Ishikawa (cell line): Measurements from ENCODE around the gene TRPM1.

Experiments
- CEBPB ChIP-seq: IDR thresholded peaks from 2 replicates; pipeline ENCODE4 v1.6.1; 2012
- CREB1 ChIP-seq: IDR thresholded peaks from 2 replicates; pipeline ENCODE4 v1.6.1; 2012; ENCODE audit warnings: low read depth
- EGR1 ChIP-seq: IDR thresholded peaks from 2 replicates; pipeline ENCODE4 v1.6.1; 2012
- EP300 ChIP-seq: IDR thresholded peaks from 2 replicates; pipeline ENCODE4 v1.6.1; 2012; ENCODE audit warnings: borderline replicate concordance
- FOXM1 ChIP-seq: IDR thresholded peaks from 2 replicates; pipeline ENCODE4 v1.6.1; 2012; ENCODE audit warnings: low read depth, borderline replicate concordance
- MAX ChIP-seq: IDR thresholded peaks from 2 replicates; pipeline ENCODE4 v1.6.1; 2012
- NFIC ChIP-seq: IDR thresholded peaks from 2 replicates; pipeline ENCODE4 v1.6.1; 2012
- RAD21 ChIP-seq: IDR thresholded peaks from 2 replicates; pipeline ENCODE4 v1.6.1; 2012; ENCODE audit warnings: low read depth
- TAF1 ChIP-seq: IDR thresholded peaks from 2 replicates; pipeline ENCODE4 v1.6.1; 2012; ENCODE audit warnings: low read depth, mild to moderate bottlenecking
- TCF12 ChIP-seq: IDR thresholded peaks from 2 replicates; pipeline ENCODE4 v1.6.1; 2012; ENCODE audit warnings: low read depth
- TEAD4 ChIP-seq: IDR thresholded peaks from 2 replicates; pipeline ENCODE4 v1.6.1; 2012
- USF1 ChIP-seq: IDR thresholded peaks from 2 replicates; pipeline ENCODE4 v1.6.1; 2012
- YY1 ChIP-seq: IDR thresholded peaks from 2 replicates; pipeline ENCODE4 v1.6.1; 2012; ENCODE audit warnings: low read depth
- ZBTB7A ChIP-seq: IDR thresholded peaks from 2 replicates; pipeline ENCODE4 v1.6.1; 2012; ENCODE audit warnings: low read depth
- TF ChIP-seq, protein P1 (sequence below): IDR thresholded peaks from 2 replicates; pipeline ENCODE4 v1.6.1; 2012; ENCODE audit warnings: low read depth, mild to moderate bottlenecking

Gene TRPM1

GRCh38 chr15:31023841-31024240 is 77.7 kb downstream of the TRPM1 start:
- no peak for TF ChIP-seq ZBTB7A
- no peak for TF ChIP-seq FOXM1
- no peak for TF ChIP-seq EGR1
- TF ChIP-seq MAX = no peak
- no peak for TF ChIP-seq YY1
- TF ChIP-seq, protein P1, sequence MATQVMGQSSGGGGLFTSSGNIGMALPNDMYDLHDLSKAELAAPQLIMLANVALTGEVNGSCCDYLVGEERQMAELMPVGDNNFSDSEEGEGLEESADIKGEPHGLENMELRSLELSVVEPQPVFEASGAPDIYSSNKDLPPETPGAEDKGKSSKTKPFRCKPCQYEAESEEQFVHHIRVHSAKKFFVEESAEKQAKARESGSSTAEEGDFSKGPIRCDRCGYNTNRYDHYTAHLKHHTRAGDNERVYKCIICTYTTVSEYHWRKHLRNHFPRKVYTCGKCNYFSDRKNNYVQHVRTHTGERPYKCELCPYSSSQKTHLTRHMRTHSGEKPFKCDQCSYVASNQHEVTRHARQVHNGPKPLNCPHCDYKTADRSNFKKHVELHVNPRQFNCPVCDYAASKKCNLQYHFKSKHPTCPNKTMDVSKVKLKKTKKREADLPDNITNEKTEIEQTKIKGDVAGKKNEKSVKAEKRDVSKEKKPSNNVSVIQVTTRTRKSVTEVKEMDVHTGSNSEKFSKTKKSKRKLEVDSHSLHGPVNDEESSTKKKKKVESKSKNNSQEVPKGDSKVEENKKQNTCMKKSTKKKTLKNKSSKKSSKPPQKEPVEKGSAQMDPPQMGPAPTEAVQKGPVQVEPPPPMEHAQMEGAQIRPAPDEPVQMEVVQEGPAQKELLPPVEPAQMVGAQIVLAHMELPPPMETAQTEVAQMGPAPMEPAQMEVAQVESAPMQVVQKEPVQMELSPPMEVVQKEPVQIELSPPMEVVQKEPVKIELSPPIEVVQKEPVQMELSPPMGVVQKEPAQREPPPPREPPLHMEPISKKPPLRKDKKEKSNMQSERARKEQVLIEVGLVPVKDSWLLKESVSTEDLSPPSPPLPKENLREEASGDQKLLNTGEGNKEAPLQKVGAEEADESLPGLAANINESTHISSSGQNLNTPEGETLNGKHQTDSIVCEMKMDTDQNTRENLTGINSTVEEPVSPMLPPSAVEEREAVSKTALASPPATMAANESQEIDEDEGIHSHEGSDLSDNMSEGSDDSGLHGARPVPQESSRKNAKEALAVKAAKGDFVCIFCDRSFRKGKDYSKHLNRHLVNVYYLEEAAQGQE = no peak

DNA sequence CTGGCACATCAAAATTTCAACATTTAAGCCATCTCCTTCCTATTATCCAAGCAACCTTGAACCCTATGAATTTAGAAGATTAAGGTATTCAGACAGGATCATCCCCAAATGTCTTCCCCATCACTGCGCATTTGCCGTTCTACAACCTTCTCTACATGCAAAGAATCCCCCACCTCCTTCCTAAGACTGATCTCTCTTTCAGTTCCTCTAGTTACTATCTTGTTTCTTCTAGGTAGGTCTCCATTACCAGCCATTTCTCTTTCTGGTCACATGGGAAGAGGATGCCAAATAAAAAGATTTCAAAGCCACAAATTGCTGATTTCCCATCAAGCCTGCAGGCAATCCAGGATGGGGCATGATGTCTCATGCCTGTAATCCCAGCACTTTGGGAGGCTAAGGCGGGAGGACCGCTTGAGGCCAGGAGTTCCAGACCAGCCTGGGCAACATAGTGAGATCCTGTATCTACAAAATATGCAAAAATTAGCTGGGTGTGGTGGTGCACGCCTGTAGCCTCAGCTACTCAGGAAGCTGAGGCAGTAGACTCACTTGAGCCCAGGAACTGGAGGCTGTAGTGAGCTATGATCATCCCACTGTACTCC is 80.4 kb downstream of the TRPM1 start:
- TF ChIP-seq FOXM1 (no peak), CREB1 (no peak), YY1 (no peak), TCF12 (no peak), RAD21 (no peak), CEBPB (no peak), MAX (no peak), ZBTB7A (no peak), TEAD4 (no peak), USF1 (no peak)
- TF ChIP-seq, protein P1 = no peak

DNA sequence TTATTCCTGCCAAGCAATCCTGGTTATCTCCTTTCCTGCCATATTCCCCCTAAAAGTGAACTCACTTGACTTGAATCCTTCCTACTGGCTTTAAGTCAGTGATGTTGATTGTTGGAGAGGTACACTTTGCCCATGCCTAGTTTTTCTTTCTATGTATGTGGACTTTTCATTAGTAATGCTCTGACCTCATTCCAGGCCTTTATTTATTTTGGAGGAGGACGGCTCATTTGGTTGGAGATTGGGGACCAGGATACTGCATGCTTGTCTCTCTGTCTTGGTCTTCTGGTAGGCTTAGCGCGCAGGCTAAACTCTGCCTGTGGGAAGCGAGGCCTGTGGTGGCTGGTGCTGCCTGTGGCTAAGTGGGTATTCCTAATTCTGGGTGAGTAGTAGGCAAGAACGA is 81.0 kb downstream of the TRPM1 start:
- no peak for TF ChIP-seq NFIC
- TF ChIP-seq CEBPB = no peak
- no peak for TF ChIP-seq ZBTB7A
- TF ChIP-seq USF1 = no peak
- no peak for TF ChIP-seq YY1
- no peak for TF ChIP-seq MAX
- no peak for TF ChIP-seq EGR1
- TF ChIP-seq FOXM1 = no peak
- no peak for TF ChIP-seq EP300
- no peak for TF ChIP-seq TEAD4
- TF ChIP-seq RAD21 = no peak
- TF ChIP-seq CREB1 = no peak
- no peak for TF ChIP-seq TAF1
- no peak for TF ChIP-seq TCF12
- TF ChIP-seq, protein P1 = no peak

DNA sequence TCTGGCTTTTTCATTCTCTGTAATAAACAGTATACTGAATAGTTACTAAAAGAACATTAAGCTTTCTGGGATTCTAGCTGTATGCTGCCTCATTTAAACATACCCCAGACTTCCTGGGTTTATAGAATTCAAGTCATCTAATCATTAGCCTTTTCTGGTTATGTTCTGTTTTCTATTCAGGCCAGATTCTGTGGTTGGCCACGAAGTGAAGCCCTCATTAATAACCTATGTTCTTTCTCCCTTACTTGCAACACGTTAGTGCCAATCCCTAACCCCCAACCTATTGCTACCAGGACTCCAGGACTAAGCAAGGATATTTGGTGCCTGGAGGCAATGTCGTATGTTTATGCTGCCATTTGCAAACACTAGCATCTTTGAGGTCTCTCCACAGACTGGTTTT is 81.5 kb downstream of the TRPM1 start:
- no peak for TF ChIP-seq TAF1
- TF ChIP-seq ZBTB7A = no peak
- TF ChIP-seq EGR1 = no peak
- no peak for TF ChIP-seq TEAD4
- no peak for TF ChIP-seq CEBPB
- TF ChIP-seq YY1 = no peak
- TF ChIP-seq USF1 = no peak
- no peak for TF ChIP-seq FOXM1
- no peak for TF ChIP-seq CREB1
- no peak for TF ChIP-seq NFIC
- TF ChIP-seq, protein P1 = no peak
- no peak for TF ChIP-seq TCF12
